Thoracic aorta (tissue), 2 donors: ENCODE data around the gene PHKA2. TPM values are rescaled to one million over a fixed set of nuclear protein-coding genes. Genes with fewer than 3 reads are reported as not detected.

ENCODE experiments used
- ATAC-seq: fragments of 150-250 bp; one replicate; pipeline ENCODE4 v1.8.0; 2017; ENCODE audit warnings: low read depth; ENCODE audit not compliant: insufficient number of reproducible peaks, low FRiP score
- DNase-seq: peaks from one replicate; pipeline ENCODE4 v3.0.0-alpha.2; 2020; ENCODE audit warnings: low spot score
- H3K27ac ChIP-seq, 2 donors: fragments of 200-600 bp; sonication (generic); 1 replicate in 1 of 2; 2 replicates in 1 of 2; pipeline ENCODE4 v1.5.1; 2016; ENCODE audit warnings: mild to moderate bottlenecking in 2 of 2, moderate library complexity in 2 of 2
- H3K27me3 ChIP-seq: fragments of 200-600 bp; sonication (generic); replicated peaks from 2 replicates; pipeline ENCODE4 v1.6.0; 2016; ENCODE audit warnings: mild to moderate bottlenecking; ENCODE audit not compliant: insufficient read depth
- H3K36me3 ChIP-seq: fragments of 200-600 bp; sonication (generic); one replicate; pipeline ENCODE4 v1.5.1; 2016
- H3K4me1 ChIP-seq, 2 donors: fragments of 200-600 bp; sonication (generic); 1 replicate in 1 of 2; 2 replicates in 1 of 2; pipeline versions ENCODE4 v1.5.1 to v1.6.0; 2016; ENCODE audit warnings: low read depth in 2 of 2, mild to moderate bottlenecking in 1 of 2; ENCODE audit not compliant: control insufficient read depth in 1 of 2
- H3K4me3 ChIP-seq: fragments of 200-600 bp; sonication (generic); 2 replicates; pipeline ENCODE4 v1.5.1; 2016; ENCODE audit warnings: mild to moderate bottlenecking
- H3K9me3 ChIP-seq: fragments of 200-600 bp; sonication (generic); 2 replicates; pipeline ENCODE4 v1.5.1; 2016
- CTCF ChIP-seq: fragments of 200-600 bp; sonication (generic); IDR thresholded peaks from one replicate; pipeline ENCODE4 v1.5.1; 2019; ENCODE audit warnings: antibody characterized with exemption
- total RNA-seq, 2 donors: library from RNA; depleted of rRNA; stranded (reverse); fragments of >200 nt; gene quantifications; one replicate each; pipeline versions ENCODE4 v1.1.0 to v1.2.3, GENCODE V29; 2016

Gene PHKA2
- total RNA-seq, 2 donors from 2014 or later = 26.5 to 28.3 TPM

GRCh38 chrX:18879144-18879543 lies 104.8 kb downstream of the PHKA2 start:
- no peak for ATAC-seq
- no peak for DNase-seq

GRCh38 chrX:18877469-18877868 lies 106.4 kb downstream of the PHKA2 start:
- Histone ChIP-seq H3K27ac (no peak overlapping the region), H3K36me3 (no peaks in the 10 kb centered on the region), H3K4me3 (no peak overlapping the region), H3K9me3 (no peaks in the 10 kb centered on the region), H3K27me3 (no peaks in the 10 kb centered on the region), H3K4me1 (peaks cover 4 to 22% of the 10 kb centered on the region in 2 donors)
- ATAC-seq (no peak), DNase-seq (no peak)
- no peak for TF ChIP-seq CTCF

More at GRCh38 chrX:18879144-18879543, 104.8 kb downstream of the PHKA2 start:
- Histone ChIP-seq H3K36me3 (no peaks in the 10 kb centered on the region), H3K27ac (no peak overlapping the region), H3K27me3 (no peaks in the 10 kb centered on the region), H3K4me1 (peaks cover 0 to 16% of the 10 kb centered on the region in 2 donors), H3K4me3 (no peak overlapping the region), H3K9me3 (no peaks in the 10 kb centered on the region)
- no peak for TF ChIP-seq CTCF

- Histone ChIP-seq H3K27me3 (no peaks in the 10 kb centered on the region), H3K4me3 (no peak overlapping the region), H3K27ac (peak overlapping the region; percentile 53 to 94), H3K36me3 (no peaks in the 10 kb centered on the region), H3K9me3 (no peaks in the 10 kb centered on the region), H3K4me1 (peaks cover 11 to 39% of the 10 kb centered on the region in 2 donors)
- no peak for DNase-seq
- ATAC-seq = no peak
- TF ChIP-seq CTCF = no peak
Measured at GRCh38 chrX:18875256-18875878, 108.5 kb downstream of the PHKA2 start.

- H3K27ac ChIP-seq = peak overlapping the region in 1 of 2 donors; percentile 94
- no peak for DNase-seq
Measured at GRCh38 chrX:18874560-18875255, 109.2 kb downstream of the PHKA2 start.

More at GRCh38 chrX:18874560-18875255, 109.2 kb downstream of the PHKA2 start:
- Histone ChIP-seq H3K4me1 (peaks cover 11 to 39% of the 10 kb centered on the region in 2 donors), H3K36me3 (no peaks in the 10 kb centered on the region), H3K27me3 (no peaks in the 10 kb centered on the region), H3K9me3 (no peaks in the 10 kb centered on the region), H3K4me3 (no peak overlapping the region)
- TF ChIP-seq CTCF = no peak
- no peak for ATAC-seq
